Activated T-helper 2 cell treated with anti-CD3 and anti-CD28 coated beads, Interferon-gamma antibody, Interleukin-2, Interleukin-4, amounts not matched to agents 10 μg/mL and 5 μg/mL and 100 μg/mL, durations not matched to agents 14 hours and 24 hours and 36 hours (primary cell): Measurements from ENCODE around the gene CST3. TPM values are rescaled to one million over a fixed set of nuclear protein-coding genes. Genes with fewer than 3 reads are reported as not detected.

Source experiments
- DNase-seq: peaks from one replicate; pipeline ENCODE4 v3.0.0; 2021; ENCODE audit warnings: low spot score
- H3K27ac Mint-ChIP-seq: one replicate; pipeline ENCODE4 v1.8.0; 2021; ENCODE audit warnings: mixed read lengths
- H3K27me3 Mint-ChIP-seq: one replicate; pipeline ENCODE4 v1.8.0; 2021; ENCODE audit warnings: low read depth, mixed read lengths
- H3K36me3 Mint-ChIP-seq: one replicate; pipeline ENCODE4 v1.8.0; 2021; ENCODE audit warnings: low read depth, mixed read lengths
- H3K4me1 Mint-ChIP-seq: one replicate; pipeline ENCODE4 v1.8.0; 2021; ENCODE audit warnings: low read depth, mixed read lengths
- H3K4me3 Mint-ChIP-seq: one replicate; pipeline ENCODE4 v1.8.0; 2021; ENCODE audit warnings: low read depth, mild to moderate bottlenecking, moderate library complexity, mixed read lengths
- H3K9me3 Mint-ChIP-seq: one replicate; pipeline ENCODE4 v1.8.0; 2021; ENCODE audit warnings: mixed read lengths
- intact Hi-C: fragments of 100-400 bp; cut with micrococcal nuclease; formaldehyde crosslinking; loops from one replicate; pipeline ENCODE4 v1.15.1; 2023
- total RNA-seq: library from RNA; stranded (reverse); gene quantifications from 2 replicates; pipeline ENCODE4 v1.2.3, GENCODE V29; 2022

The CST3 gene
- total RNA-seq, 1 donor from 2014 or later, result 0.82 TPM

GRCh38 chr20:23658989-23659609, 21.3 kb upstream of the CST3 start:
- H3K9me3 Mint-ChIP-seq, result no peaks in the 10 kb centered on the region
- no peak overlapping the region for H3K27ac Mint-ChIP-seq
- peaks cover 8% of the 10 kb centered on the region for H3K27me3 Mint-ChIP-seq
- H3K36me3 Mint-ChIP-seq, result no peaks in the 10 kb centered on the region
- DNase-seq, result no peak
- H3K4me1 Mint-ChIP-seq, result no peaks in the 10 kb centered on the region
- no peak overlapping the region for H3K4me3 Mint-ChIP-seq
- intact Hi-C loops, result no loop called here

GRCh38 chr20:23658336-23658735, 20.6 kb upstream of the CST3 start:
- Mint-ChIP-seq H3K4me1 (no peaks in the 10 kb centered on the region), H3K27ac (no peak overlapping the region), H3K4me3 (no peak overlapping the region), H3K9me3 (no peaks in the 10 kb centered on the region), H3K27me3 (peaks cover 8% of the 10 kb centered on the region), H3K36me3 (no peaks in the 10 kb centered on the region)
- intact Hi-C loops, result no loop called here
- no peak for DNase-seq

GRCh38 chr20:23657202-23657601, 19.4 kb upstream of the CST3 start:
- no peak for DNase-seq
- Mint-ChIP-seq H3K4me1 (no peaks in the 10 kb centered on the region), H3K4me3 (no peak overlapping the region), H3K27me3 (peaks cover 8% of the 10 kb centered on the region), H3K9me3 (no peaks in the 10 kb centered on the region), H3K36me3 (no peaks in the 10 kb centered on the region), H3K27ac (no peak overlapping the region)
- intact Hi-C loops, result no loop called here

GRCh38 chr20:23656372-23656771, 18.6 kb upstream of the CST3 start:
- no peaks in the 10 kb centered on the region for H3K9me3 Mint-ChIP-seq
- H3K4me1 Mint-ChIP-seq, result no peaks in the 10 kb centered on the region
- H3K4me3 Mint-ChIP-seq, result no peak overlapping the region
- no peaks in the 10 kb centered on the region for H3K36me3 Mint-ChIP-seq
- no peak for DNase-seq
- intact Hi-C loops, result no loop called here
- H3K27me3 Mint-ChIP-seq, result peaks cover 8% of the 10 kb centered on the region
- H3K27ac Mint-ChIP-seq, result no peak overlapping the region

GRCh38 chr20:23655491-23656211, 17.9 kb upstream of the CST3 start:
- Mint-ChIP-seq H3K4me3 (no peak overlapping the region), H3K9me3 (no peaks in the 10 kb centered on the region), H3K27me3 (peaks cover 8% of the 10 kb centered on the region), H3K36me3 (no peaks in the 10 kb centered on the region), H3K4me1 (no peaks in the 10 kb centered on the region), H3K27ac (no peak overlapping the region)
- DNase-seq, result no peak
- intact Hi-C loops, result no loop called here

GRCh38 chr20:23654717-23655116, 17.0 kb upstream of the CST3 start:
- no peaks in the 10 kb centered on the region for H3K9me3 Mint-ChIP-seq
- no peak for DNase-seq
- intact Hi-C loops, result no loop called here
- no peaks in the 10 kb centered on the region for H3K36me3 Mint-ChIP-seq
- H3K27me3 Mint-ChIP-seq, result peaks cover 8% of the 10 kb centered on the region
- no peak overlapping the region for H3K4me3 Mint-ChIP-seq
- no peaks in the 10 kb centered on the region for H3K4me1 Mint-ChIP-seq
- no peak overlapping the region for H3K27ac Mint-ChIP-seq

GRCh38 chr20:23654000-23654399, 16.2 kb upstream of the CST3 start:
- intact Hi-C loops, result no loop called here
- Mint-ChIP-seq H3K4me1 (no peaks in the 10 kb centered on the region), H3K9me3 (no peaks in the 10 kb centered on the region), H3K27ac (no peak overlapping the region), H3K36me3 (no peaks in the 10 kb centered on the region), H3K4me3 (no peak overlapping the region), H3K27me3 (peaks cover 8% of the 10 kb centered on the region)
- DNase-seq, result no peak

GRCh38 chr20:23653400-23653938, 15.7 kb upstream of the CST3 start:
- H3K9me3 Mint-ChIP-seq, result no peaks in the 10 kb centered on the region
- intact Hi-C loops, result no loop called here
- no peaks in the 10 kb centered on the region for H3K36me3 Mint-ChIP-seq
- H3K4me1 Mint-ChIP-seq, result no peaks in the 10 kb centered on the region
- no peak overlapping the region for H3K4me3 Mint-ChIP-seq
- no peak overlapping the region for H3K27ac Mint-ChIP-seq
- DNase-seq, result no peak
- H3K27me3 Mint-ChIP-seq, result peaks cover 8% of the 10 kb centered on the region

- intact Hi-C loops, result no loop called here
- no peak overlapping the region for H3K4me3 Mint-ChIP-seq
- no peaks in the 10 kb centered on the region for H3K36me3 Mint-ChIP-seq
- H3K4me1 Mint-ChIP-seq, result no peaks in the 10 kb centered on the region
- H3K27me3 Mint-ChIP-seq, result peaks cover 8% of the 10 kb centered on the region
- H3K27ac Mint-ChIP-seq, result no peak overlapping the region
- DNase-seq, result no peak
- H3K9me3 Mint-ChIP-seq, result no peaks in the 10 kb centered on the region
Observed at GRCh38 chr20:23652926-23653325, 15.2 kb upstream of the CST3 start.

GRCh38 chr20:23652371-23652770, 14.6 kb upstream of the CST3 start:
- Mint-ChIP-seq H3K4me3 (no peak overlapping the region), H3K36me3 (no peaks in the 10 kb centered on the region)

GRCh38 chr20:23651117-23651516, 13.4 kb upstream of the CST3 start:
- Mint-ChIP-seq H3K9me3 (no peaks in the 10 kb centered on the region), H3K4me1 (no peaks in the 10 kb centered on the region), H3K4me3 (no peak overlapping the region), H3K27ac (no peak overlapping the region), H3K36me3 (no peaks in the 10 kb centered on the region), H3K27me3 (peaks cover 8% of the 10 kb centered on the region)
- intact Hi-C loops, result no loop called here
- DNase-seq, result no peak

More at GRCh38 chr20:23652371-23652770, 14.6 kb upstream of the CST3 start:
- Mint-ChIP-seq H3K27ac (no peak overlapping the region), H3K9me3 (no peaks in the 10 kb centered on the region), H3K4me1 (no peaks in the 10 kb centered on the region), H3K27me3 (peaks cover 8% of the 10 kb centered on the region)
- intact Hi-C loops, result no loop called here
- no peak for DNase-seq

GRCh38 chr20:23649830-23650417, 12.2 kb upstream of the CST3 start:
- intact Hi-C loops, result no loop called here
- Mint-ChIP-seq H3K4me1 (no peaks in the 10 kb centered on the region), H3K9me3 (no peaks in the 10 kb centered on the region), H3K36me3 (no peaks in the 10 kb centered on the region), H3K27me3 (peaks cover 13% of the 10 kb centered on the region), H3K27ac (no peak overlapping the region), H3K4me3 (no peak overlapping the region)
- DNase-seq, result no peak

GRCh38 chr20:23649242-23649641, 11.5 kb upstream of the CST3 start:
- Mint-ChIP-seq H3K36me3 (no peaks in the 10 kb centered on the region), H3K4me3 (no peak overlapping the region), H3K9me3 (no peaks in the 10 kb centered on the region), H3K4me1 (no peaks in the 10 kb centered on the region), H3K27me3 (peaks cover 6% of the 10 kb centered on the region), H3K27ac (no peak overlapping the region)
- intact Hi-C loops, result no loop called here
- no peak for DNase-seq
